ENCODE measurements around the gene PAQR7.

Gene PAQR7

GRCh38 chr1:25900219-25900618 is 24.7 kb upstream of the PAQR7 start:
- no peak for TF ChIP-seq CTCF (conservative IDR thresholded peaks at IDR 0.05)
- no peak overlapping the region for H3K27ac ChIP-seq

GRCh38 chr1:25899792-25900191 is 24.3 kb upstream of the PAQR7 start:
- no peak for TF ChIP-seq CTCF (conservative IDR thresholded peaks at IDR 0.05)
- no peak overlapping the region for H3K27ac ChIP-seq

- no peak for TF ChIP-seq CTCF (conservative IDR thresholded peaks at IDR 0.05)
- H3K27ac ChIP-seq = no peak overlapping the region
These were observed 22.9 kb upstream of the PAQR7 start for GRCh38 chr1:25898223-25899015.

GRCh38 chr1:25897754-25898153 is 22.2 kb upstream of the PAQR7 start:
- H3K27ac ChIP-seq = no peak overlapping the region; the same call in 1 of the 2 replicates
- TF ChIP-seq CTCF (conservative IDR thresholded peaks at IDR 0.05) = no peak

- H3K27ac ChIP-seq = peak overlapping the region; percentile 14
- no peak for TF ChIP-seq CTCF (conservative IDR thresholded peaks at IDR 0.05)
These were observed 20.8 kb upstream of the PAQR7 start for GRCh38 chr1:25896266-25896665.

GRCh38 chr1:25895365-25895990 is 20.0 kb upstream of the PAQR7 start:
- TF ChIP-seq CTCF (conservative IDR thresholded peaks at IDR 0.05) = peak; percentile 97
- peak overlapping the region; percentile 14 for H3K27ac ChIP-seq

- H3K27ac ChIP-seq = peak overlapping the region; percentile 71
- TF ChIP-seq CTCF (conservative IDR thresholded peaks at IDR 0.05) = no peak
These were observed 17.6 kb upstream of the PAQR7 start for GRCh38 chr1:25893116-25893515.
